ENCODE results near the gene PAAF1. TPM values are rescaled to one million over a fixed set of nuclear protein-coding genes. Genes with fewer than 3 reads are reported as not detected.
"Not testable (repeated sequence)": the region's sequence is repeated elsewhere in the genome, so short reads cannot be mapped to it uniquely, and the experiment has no call there.

Gene PAAF1
- total RNA-seq, 1 experiment from 2014 or later: 36.0 TPM

DNA sequence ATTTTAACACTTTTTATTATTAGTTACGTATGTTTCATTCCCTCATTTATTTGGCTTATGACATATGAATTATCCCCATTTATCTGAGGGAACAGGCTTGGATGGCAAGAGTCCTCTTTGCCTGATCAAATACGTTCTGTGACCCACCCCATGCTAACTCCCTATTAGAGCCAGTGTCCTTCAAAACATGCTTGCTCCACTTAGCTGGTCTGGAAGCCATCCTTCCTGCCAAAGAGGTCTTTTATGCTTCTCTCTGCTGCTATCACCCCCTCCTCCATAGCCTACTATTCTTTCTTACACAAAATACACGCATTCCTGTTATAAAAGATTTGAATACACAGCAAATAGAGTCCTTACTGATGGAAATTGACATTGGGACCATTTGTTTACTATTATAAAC lies 6.5 kb upstream of the PAAF1 start:
- Histone ChIP-seq H3K9ac (ENCODE audit: low read length) (no peak overlapping the region), H3K4me3 (ENCODE audit: low read length) (no peak overlapping the region), H3K27ac (ENCODE audit: low read length) (no peak overlapping the region), H3K9me3 (ENCODE audit: low read length) (no peaks in the 10 kb centered on the region), H3K36me3 (ENCODE audit: insufficient read depth, low read length) (peaks cover 28% of the 10 kb centered on the region), H4K20me1 (ENCODE audit: insufficient read depth, low read depth, low read length) (no peaks in the 10 kb centered on the region), H3K79me2 (ENCODE audit: low read length) (peaks cover 22% of the 10 kb centered on the region), H3K4me1 (ENCODE audit: low read length) (peaks cover 22% of the 10 kb centered on the region), H3K4me2 (ENCODE audit: low read depth, low read length, poor library complexity, severe bottlenecking) (no peak overlapping the region), H2AFZ (ENCODE audit: low read length) (no peak overlapping the region), H3K27me3 (ENCODE audit: low read length) (no peaks in the 10 kb centered on the region), H3K9me2 (replicated peaks; ENCODE audit: insufficient read depth, low read length) (no peaks in the 10 kb centered on the region)
- DNase-seq: no peak

DNA sequence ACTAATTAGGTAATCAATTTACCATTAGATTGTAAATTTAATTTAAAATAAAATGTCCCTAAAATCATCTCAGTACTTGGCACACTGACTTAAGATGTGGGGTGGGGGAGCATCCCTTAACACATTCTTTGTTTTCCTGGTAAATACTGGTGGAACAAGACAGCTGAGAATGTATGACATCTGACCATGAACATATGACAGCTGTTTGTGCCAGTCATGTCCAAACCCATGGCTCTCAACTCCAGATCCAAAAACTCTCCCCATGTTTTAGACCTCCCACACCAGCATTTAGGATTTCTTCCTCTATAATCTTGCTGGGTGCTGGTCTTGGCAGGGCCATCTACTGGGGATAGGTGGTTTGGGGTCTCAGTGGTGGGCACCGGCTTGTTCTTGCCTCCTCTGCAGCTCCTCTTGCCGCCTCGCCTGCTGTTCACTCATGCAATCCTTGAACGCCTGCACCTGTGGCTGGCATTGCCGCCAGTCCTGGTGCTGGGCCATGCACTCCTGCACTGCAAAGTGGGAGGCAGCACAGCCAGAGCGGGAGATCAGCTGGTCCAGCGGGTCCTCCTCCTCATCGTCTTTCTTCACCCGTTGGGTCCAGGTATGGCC lies 3.9 kb upstream of the PAAF1 start:
- H3K27me3 ChIP-seq (ENCODE audit: low read length): no peaks in the 10 kb centered on the region
- H4K20me1 ChIP-seq (ENCODE audit: insufficient read depth, low read depth, low read length): no peaks in the 10 kb centered on the region
- no peak for DNase-seq
- no peak overlapping the region for H3K4me2 ChIP-seq (ENCODE audit: low read depth, low read length, poor library complexity, severe bottlenecking)
- no peak overlapping the region for H3K9ac ChIP-seq (ENCODE audit: low read length)
- H3K4me1 ChIP-seq (ENCODE audit: low read length): peaks cover 34% of the 10 kb centered on the region
- no peak overlapping the region for H2AFZ ChIP-seq (ENCODE audit: low read length)
- H3K4me3 ChIP-seq (ENCODE audit: low read length): no peak overlapping the region
- no peak overlapping the region for H3K27ac ChIP-seq (ENCODE audit: low read length)
- peaks cover 33% of the 10 kb centered on the region for H3K36me3 ChIP-seq (ENCODE audit: insufficient read depth, low read length)
- H3K79me2 ChIP-seq (ENCODE audit: low read length): peaks cover 46% of the 10 kb centered on the region
- H3K9me3 ChIP-seq (ENCODE audit: low read length): no peaks in the 10 kb centered on the region
- no peaks in the 10 kb centered on the region for H3K9me2 ChIP-seq (replicated peaks; ENCODE audit: insufficient read depth, low read length)

- Histone ChIP-seq H3K36me3 (ENCODE audit: insufficient read depth, low read length) (peaks cover 33% of the 10 kb centered on the region), H3K9me2 (replicated peaks; ENCODE audit: insufficient read depth, low read length) (no peaks in the 10 kb centered on the region), H4K20me1 (ENCODE audit: insufficient read depth, low read depth, low read length) (no peaks in the 10 kb centered on the region), H2AFZ (ENCODE audit: low read length) (no peak overlapping the region), H3K27me3 (ENCODE audit: low read length) (no peaks in the 10 kb centered on the region), H3K9me3 (ENCODE audit: low read length) (no peaks in the 10 kb centered on the region), H3K9ac (ENCODE audit: low read length) (peak overlapping the region; percentile 86), H3K4me1 (ENCODE audit: low read length) (peaks cover 27% of the 10 kb centered on the region), H3K27ac (ENCODE audit: low read length) (peak overlapping the region; percentile 85), H3K79me2 (ENCODE audit: low read length) (peaks cover 64% of the 10 kb centered on the region), H3K4me3 (ENCODE audit: low read length) (peak overlapping the region; percentile 97), H3K4me2 (ENCODE audit: low read depth, low read length, poor library complexity, severe bottlenecking) (peak overlapping the region; percentile 90)
- no peak for DNase-seq
These were observed 1.4 kb upstream of the PAAF1 start for GRCh38 chr11:73875380-73875779.

- H3K9me3 ChIP-seq (ENCODE audit: low read length): no peaks in the 10 kb centered on the region
- H3K9me2 ChIP-seq (replicated peaks; ENCODE audit: insufficient read depth, low read length): no peaks in the 10 kb centered on the region
- H3K27me3 ChIP-seq (ENCODE audit: low read length): no peaks in the 10 kb centered on the region
- peak overlapping the region; percentile 90 for H3K4me2 ChIP-seq (ENCODE audit: low read depth, low read length, poor library complexity, severe bottlenecking)
- H4K20me1 ChIP-seq (ENCODE audit: insufficient read depth, low read depth, low read length): no peaks in the 10 kb centered on the region
- H3K9ac ChIP-seq (ENCODE audit: low read length): peak overlapping the region; percentile 86
- peak; percentile 55 for DNase-seq
- H3K36me3 ChIP-seq (ENCODE audit: insufficient read depth, low read length): peaks cover 33% of the 10 kb centered on the region
- peak overlapping the region; percentile 85 for H3K27ac ChIP-seq (ENCODE audit: low read length)
- H3K79me2 ChIP-seq (ENCODE audit: low read length): peaks cover 64% of the 10 kb centered on the region
- H3K4me3 ChIP-seq (ENCODE audit: low read length): peak overlapping the region; percentile 97
- H2AFZ ChIP-seq (ENCODE audit: low read length): no peak overlapping the region
- peaks cover 27% of the 10 kb centered on the region for H3K4me1 ChIP-seq (ENCODE audit: low read length)
These were observed 959 bp upstream of the PAAF1 start for GRCh38 chr11:73875840-73876239.

- Histone ChIP-seq H4K20me1 (ENCODE audit: insufficient read depth, low read depth, low read length) (no peaks in the 10 kb centered on the region), H3K9me3 (ENCODE audit: low read length) (no peaks in the 10 kb centered on the region), H3K4me3 (ENCODE audit: low read length) (no peak overlapping the region), H3K9ac (ENCODE audit: low read length) (no peak overlapping the region), H3K9me2 (replicated peaks; ENCODE audit: insufficient read depth, low read length) (no peaks in the 10 kb centered on the region), H3K79me2 (ENCODE audit: low read length) (peaks cover 57% of the 10 kb centered on the region), H3K27me3 (ENCODE audit: low read length) (no peaks in the 10 kb centered on the region), H3K4me1 (ENCODE audit: low read length) (peaks cover 27% of the 10 kb centered on the region), H3K4me2 (ENCODE audit: low read depth, low read length, poor library complexity, severe bottlenecking) (no peak overlapping the region), H2AFZ (ENCODE audit: low read length) (no peak overlapping the region), H3K36me3 (ENCODE audit: insufficient read depth, low read length) (peaks cover 21% of the 10 kb centered on the region), H3K27ac (ENCODE audit: low read length) (no peak overlapping the region)
- DNase-seq: no peak
These were observed 2.0 kb downstream of the PAAF1 start for GRCh38 chr11:73878771-73879170.

DNA sequence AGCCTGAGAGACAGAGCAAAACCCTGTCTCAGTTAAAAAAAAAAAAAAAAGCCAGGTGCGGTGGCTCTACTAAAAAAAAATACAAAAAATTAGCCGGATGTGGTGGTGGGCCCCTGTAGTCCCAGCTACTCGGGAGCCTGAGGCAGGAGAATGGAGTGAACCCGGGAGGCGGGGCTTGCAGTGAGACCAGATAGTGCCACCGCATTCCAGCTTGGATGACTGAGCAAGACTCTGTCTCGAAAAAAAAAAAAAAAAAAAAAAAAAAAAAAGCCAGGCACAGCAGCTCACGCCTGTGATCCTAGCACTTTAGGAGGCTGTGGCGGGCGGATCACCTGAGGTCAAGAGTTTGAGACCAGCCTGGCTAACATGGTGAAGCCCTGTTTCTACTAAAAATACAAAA lies 3.6 kb downstream of the PAAF1 start:
- H3K4me3 ChIP-seq (ENCODE audit: low read length); H3K9me3 ChIP-seq (ENCODE audit: low read length); H2AFZ ChIP-seq (ENCODE audit: low read length); H3K9me2 ChIP-seq (replicated peaks; ENCODE audit: insufficient read depth, low read length); H3K9ac ChIP-seq (ENCODE audit: low read length); H3K36me3 ChIP-seq (ENCODE audit: insufficient read depth, low read length); H3K4me2 ChIP-seq (ENCODE audit: low read depth, low read length, poor library complexity, severe bottlenecking); H3K27me3 ChIP-seq (ENCODE audit: low read length); H3K27ac ChIP-seq (ENCODE audit: low read length); H4K20me1 ChIP-seq (ENCODE audit: insufficient read depth, low read depth, low read length); DNase-seq: not testable (repeated sequence)
- H3K79me2 ChIP-seq (ENCODE audit: low read length): peaks cover 40% of the 10 kb centered on the region
- peaks cover 19% of the 10 kb centered on the region for H3K4me1 ChIP-seq (ENCODE audit: low read length)

DNA sequence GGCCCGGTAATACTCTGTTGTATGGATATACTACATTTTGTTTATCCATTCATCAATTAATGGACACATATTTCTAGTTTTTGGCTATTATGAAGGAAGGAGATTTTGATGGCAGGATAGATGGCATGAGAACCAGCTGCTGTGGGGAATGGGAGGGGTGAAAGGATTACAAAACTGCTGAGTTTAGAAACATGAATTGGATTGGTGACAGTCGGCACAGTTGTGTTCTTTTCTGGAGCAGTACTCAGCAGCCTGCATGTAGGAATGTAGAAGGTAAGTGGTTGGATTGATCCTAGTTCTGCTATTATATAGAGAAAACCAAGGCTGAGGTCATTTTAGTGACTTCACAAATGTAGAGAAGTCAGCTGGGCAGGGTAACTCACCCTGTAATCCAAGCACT lies 7.1 kb downstream of the PAAF1 start:
- Histone ChIP-seq H3K27ac (ENCODE audit: low read length) (no peak overlapping the region), H3K79me2 (ENCODE audit: low read length) (peaks cover 12% of the 10 kb centered on the region), H3K9ac (ENCODE audit: low read length) (no peak overlapping the region), H3K36me3 (ENCODE audit: insufficient read depth, low read length) (peaks cover 25% of the 10 kb centered on the region), H3K9me2 (replicated peaks; ENCODE audit: insufficient read depth, low read length) (no peaks in the 10 kb centered on the region), H3K9me3 (ENCODE audit: low read length) (no peaks in the 10 kb centered on the region), H3K27me3 (ENCODE audit: low read length) (no peaks in the 10 kb centered on the region), H3K4me2 (ENCODE audit: low read depth, low read length, poor library complexity, severe bottlenecking) (no peak overlapping the region), H4K20me1 (ENCODE audit: insufficient read depth, low read depth, low read length) (no peaks in the 10 kb centered on the region), H3K4me3 (ENCODE audit: low read length) (no peak overlapping the region), H2AFZ (ENCODE audit: low read length) (no peak overlapping the region), H3K4me1 (ENCODE audit: low read length) (no peaks in the 10 kb centered on the region)
- DNase-seq: no peak

- peaks cover 36% of the 10 kb centered on the region for H3K36me3 ChIP-seq (ENCODE audit: insufficient read depth, low read length)
- H3K4me3 ChIP-seq (ENCODE audit: low read length): no peak overlapping the region
- H4K20me1 ChIP-seq (ENCODE audit: insufficient read depth, low read depth, low read length): no peaks in the 10 kb centered on the region
- no peaks in the 10 kb centered on the region for H3K4me1 ChIP-seq (ENCODE audit: low read length)
- no peaks in the 10 kb centered on the region for H3K27me3 ChIP-seq (ENCODE audit: low read length)
- no peak overlapping the region for H3K27ac ChIP-seq (ENCODE audit: low read length)
- no peak overlapping the region for H3K4me2 ChIP-seq (ENCODE audit: low read depth, low read length, poor library complexity, severe bottlenecking)
- H3K9ac ChIP-seq (ENCODE audit: low read length): no peak overlapping the region
- H3K79me2 ChIP-seq (ENCODE audit: low read length): peaks cover 11% of the 10 kb centered on the region
- no peaks in the 10 kb centered on the region for H3K9me3 ChIP-seq (ENCODE audit: low read length)
- H2AFZ ChIP-seq (ENCODE audit: low read length): no peak overlapping the region
- DNase-seq: no peak
- H3K9me2 ChIP-seq (replicated peaks; ENCODE audit: insufficient read depth, low read length): no peaks in the 10 kb centered on the region
These were observed 11.4 kb downstream of the PAAF1 start for GRCh38 chr11:73888244-73888643.

All from Karpas-422 (cell line).